ENCODE data around the gene LDLRAD4. TPM values are rescaled to one million over a fixed set of nuclear protein-coding genes. Genes with fewer than 3 reads are reported as not detected.

The LDLRAD4 gene
- total and polyA plus RNA-seq, 9 of the 15 experiments (the other 6 are each of a cell fraction or from before 2014, with no cell fraction given) = 0.01 TPM; not detected in 8

GRCh38 chr18:13496691-13497281 lies 278.2 kb downstream of the LDLRAD4 start (continued):
- TF ChIP-seq NKRF (IDR thresholded peaks at IDR 0.05; ENCODE audit: borderline replicate concordance) (no peak), CHD4 (IDR thresholded peaks at IDR 0.05; ENCODE audit: insufficient read depth, insufficient replicate concordance, low read depth, low read length, poor library complexity, severe bottlenecking) (no peak), HCFC1 (IDR thresholded peaks at IDR 0.05; ENCODE audit: low read depth, low read length) (no peak), MAFG (tag; conservative IDR thresholded peaks at IDR 0.05) (no peak), NFIX (CRISPR knock-in tag; IDR thresholded peaks at IDR 0.05; ENCODE audit: low read depth) (no peak), BRD9 (IDR thresholded peaks at IDR 0.05; ENCODE audit: low read depth, partially characterized antibody) (no peak), PYGO2 (tag; IDR thresholded peaks at IDR 0.05) (no peak), JUN (IDR thresholded peaks at IDR 0.05; ENCODE audit: borderline replicate concordance, low read depth, low read length) (no peak), JUN (CRISPR knock-in tag; IDR thresholded peaks at IDR 0.05; ENCODE audit: borderline replicate concordance) (no peak), FUS (optimal IDR thresholded peaks at IDR 0.05; ENCODE audit: low read depth, low read length) (no peak), PCBP1 (IDR thresholded peaks at IDR 0.05; ENCODE audit: low read depth, low read length, poor library complexity, severe bottlenecking) (no peak)

Measured in K562 (cell line).